Measurements from ENCODE around the gene KRTAP4-3.
"Not testable (repeated sequence)": the region's sequence is repeated elsewhere in the genome, so short reads cannot be mapped to it uniquely, and the experiment has no call there.

KRTAP4-3 gene

GRCh38 chr17:41117846-41118386, 50.1 kb downstream of the KRTAP4-3 start, which contains the start of gene KRTAP4-11:
Gene KRTAP4-11, minus strand, starts transcription at chr17:41118373. Its CDS starts 58 bp downstream, at chr17:41118315.
- not testable (repeated sequence) for DNase-seq (ENCODE audit: low spot score)
